GM23248 (cell line): Measurements from ENCODE around the gene KCNG4. TPM values are rescaled to one million over a fixed set of nuclear protein-coding genes. Genes with fewer than 3 reads are reported as not detected.

ENCODE experiments used
- DNase-seq: peaks from one replicate; pipeline ENCODE4 v3.0.0-alpha.2; 2015
- H2AFZ ChIP-seq: fragments of 200-600 bp; sonication (generic); 2 replicates; pipeline ENCODE4 v1.6.1; 2016; ENCODE audit warnings: antibody characterized with exemption
- H3F3A ChIP-seq: fragments of 200-600 bp; sonication (generic); 2 replicates; pipeline ENCODE4 v1.6.1; 2016; ENCODE audit warnings: mild to moderate bottlenecking, antibody characterized with exemption, mixed run types; ENCODE audit not compliant: insufficient read depth
- H3K27ac ChIP-seq: fragments of 200-600 bp; sonication (generic); 2 replicates; pipeline ENCODE4 v1.5.1; 2016; ENCODE audit warnings: mild to moderate bottlenecking
- H3K27me3 ChIP-seq: fragments of 200-600 bp; sonication (generic); replicated peaks from 2 replicates; pipeline ENCODE4 v1.6.1; 2016; ENCODE audit warnings: mild to moderate bottlenecking; ENCODE audit not compliant: insufficient read depth
- H3K36me3 ChIP-seq: fragments of 200-600 bp; sonication (generic); 2 replicates; pipeline ENCODE4 v1.6.1; 2016; ENCODE audit warnings: low read depth, mild to moderate bottlenecking
- H3K4me1 ChIP-seq: fragments of 200-600 bp; sonication (generic); 2 replicates; pipeline ENCODE4 v1.6.1; 2016; ENCODE audit warnings: mild to moderate bottlenecking; ENCODE audit not compliant: insufficient read depth
- H3K4me2 ChIP-seq: fragments of 200-600 bp; sonication (generic); one replicate; pipeline ENCODE4 v1.6.1; 2016; ENCODE audit warnings: mild to moderate bottlenecking; ENCODE audit not compliant: unreplicated experiment
- H3K4me3 ChIP-seq: fragments of 200-600 bp; sonication (generic); 2 replicates; pipeline ENCODE4 v1.5.1; 2016; ENCODE audit warnings: mild to moderate bottlenecking
- H3K79me2 ChIP-seq: fragments of 200-600 bp; sonication (generic); 2 replicates; pipeline ENCODE4 v1.6.1; 2016; ENCODE audit warnings: mild to moderate bottlenecking; ENCODE audit not compliant: insufficient read depth
- H3K9ac ChIP-seq: fragments of 200-600 bp; sonication (generic); 2 replicates; pipeline ENCODE4 v1.6.1; 2016; ENCODE audit warnings: mild to moderate bottlenecking
- H3K9me2 ChIP-seq: fragments of 200-600 bp; sonication (generic); 2 replicates; pipeline ENCODE4 v1.6.1; 2016; ENCODE audit warnings: mixed run types, mild to moderate bottlenecking, moderate library complexity; ENCODE audit not compliant: insufficient read depth
- H3K9me3 ChIP-seq: fragments of 200-600 bp; sonication (generic); one replicate; pipeline ENCODE4 v1.6.1; 2017; ENCODE audit warnings: low read depth
- H4K20me1 ChIP-seq: fragments of 200-600 bp; sonication (generic); 2 replicates; pipeline ENCODE4 v1.6.0; 2016; ENCODE audit not compliant: insufficient read depth
- EZH2 ChIP-seq: fragments of 200-600 bp; sonication (generic); IDR thresholded peaks from 2 replicates; pipeline ENCODE4 v1.6.1; 2018; ENCODE audit warnings: antibody characterized with exemption, mild to moderate bottlenecking; ENCODE audit not compliant: insufficient read depth, poor library complexity, severe bottlenecking
- EZH2phosphoT487 ChIP-seq: fragments of 200-600 bp; sonication (generic); IDR thresholded peaks from 2 replicates; pipeline ENCODE4 v1.6.1; 2018; ENCODE audit warnings: antibody characterized with exemption, moderate library complexity, mild to moderate bottlenecking, low read depth; ENCODE audit not compliant: insufficient read depth
- WGBS, 2 experiments: methylation state at CpG; one replicate each; pipeline ENCODE4 v1.1.6; 2015 to 2017; ENCODE audit warnings: low lambda C conversion rate in 2 of 2, low coverage in 1 of 2; ENCODE audit errors: missing lambda C conversion rate in 2 of 2; 5-methylcytosine and 5-hydroxymethylcytosine counted together
- in situ Hi-C: fragments of 300-500 bp; cut with MboI; formaldehyde crosslinking; loops from 2 replicates; pipeline ENCODE4 v1.15.0; 2020
- polyA plus RNA-seq: library from polyadenylated mRNA; unstranded; fragments of >200 nt; fragmentation: Nextera tagmentation; extraction: Ambion mirVana; gene quantifications from 2 replicates; pipeline ENCODE4 v1.2.1, GENCODE V29; 2016
- small RNA-seq: library from RNA; depleted of rRNA; stranded (forward); fragments of <200 nt; gene quantifications from one replicate; pipeline ENCODE3, GENCODE V24; 2014; ENCODE audit warnings: low read depth, low replicate concordance
- total RNA-seq: library from RNA; depleted of rRNA; stranded (reverse); fragments of >200 nt; shearing (Covaris generic); gene quantifications from 2 replicates; pipeline ENCODE4 v1.2.3, GENCODE V29; 2014; rRNA removed

Gene KCNG4
- total and polyA plus RNA-seq, 2 experiments from 2014 or later, result not detected

- H3F3A ChIP-seq, result peaks cover 10% of the 10 kb centered on the region; the same call in 1 of the 2 replicates
- in situ Hi-C loops, result no loop called here
- H2AFZ ChIP-seq, result no peak overlapping the region
- no peaks in the 10 kb centered on the region for H3K9me3 ChIP-seq
- H3K4me3 ChIP-seq, result no peak overlapping the region
- no peaks in the 10 kb centered on the region for H4K20me1 ChIP-seq
- TF ChIP-seq EZH2phosphoT487 (no peak), EZH2 (no peak)
- no peak overlapping the region for H3K4me2 ChIP-seq
- DNase-seq, result no peak
- H3K79me2 ChIP-seq, result no peaks in the 10 kb centered on the region
- H3K9ac ChIP-seq, result peak overlapping the region; percentile 43; the same call in 1 of the 2 replicates
- no peaks in the 10 kb centered on the region for H3K27me3 ChIP-seq
- 42 to 45% methylated on average over 18 of the region's 18 CpGs for WGBS, 2 experiments
- H3K27ac ChIP-seq, result peak overlapping the region; percentile 60; the same call in 1 of the 2 replicates
- H3K36me3 ChIP-seq, result no peaks in the 10 kb centered on the region
- no peaks in the 10 kb centered on the region for H3K9me2 ChIP-seq
- peaks cover 21% of the 10 kb centered on the region for H3K4me1 ChIP-seq
These were observed 63.4 kb downstream of the KCNG4 start for GRCh38 chr16:84176192-84177053.

GRCh38 chr16:84175350-84176081 is 64.3 kb downstream of the KCNG4 start:
- Histone ChIP-seq H3K79me2 (no peaks in the 10 kb centered on the region), H3K9me3 (no peaks in the 10 kb centered on the region), H3K27me3 (no peaks in the 10 kb centered on the region), H3K4me1 (peaks cover 21% of the 10 kb centered on the region), H3K36me3 (no peaks in the 10 kb centered on the region), H3F3A (peaks cover 10% of the 10 kb centered on the region; the same call in 1 of the 2 replicates), H3K9ac (no peak overlapping the region), H2AFZ (no peak overlapping the region), H3K27ac (no peak overlapping the region), H4K20me1 (no peaks in the 10 kb centered on the region), H3K9me2 (no peaks in the 10 kb centered on the region), H3K4me2 (no peak overlapping the region), H3K4me3 (no peak overlapping the region)
- peak; percentile 67 for DNase-seq
- 53 to 54% methylated on average over 10 of the region's 10 CpGs for WGBS, 2 experiments
- TF ChIP-seq EZH2, result no peak
- no peak for TF ChIP-seq EZH2phosphoT487
- in situ Hi-C loops, result no loop called here

- Histone ChIP-seq H3K4me1 (peaks cover 21% of the 10 kb centered on the region), H3K27me3 (no peaks in the 10 kb centered on the region), H3K4me2 (no peak overlapping the region), H3K9me2 (no peaks in the 10 kb centered on the region), H3K9ac (no peak overlapping the region), H3K36me3 (no peaks in the 10 kb centered on the region), H3K27ac (no peak overlapping the region), H3K4me3 (no peak overlapping the region), H2AFZ (no peak overlapping the region), H3F3A (peaks cover 10% of the 10 kb centered on the region; the same call in 1 of the 2 replicates), H3K9me3 (no peaks in the 10 kb centered on the region), H4K20me1 (no peaks in the 10 kb centered on the region), H3K79me2 (no peaks in the 10 kb centered on the region)
- no peak for TF ChIP-seq EZH2phosphoT487
- no peak for TF ChIP-seq EZH2
- DNase-seq, result no peak
- 81 to 83% methylated on average over 11 of the region's 11 CpGs for WGBS, 2 experiments
- in situ Hi-C loops, result no loop called here
These were observed 65.4 kb downstream of the KCNG4 start for GRCh38 chr16:84174396-84174795.

- in situ Hi-C loops, result no loop called here
- Histone ChIP-seq H3K9me3 (no peaks in the 10 kb centered on the region), H3K79me2 (no peaks in the 10 kb centered on the region), H3K9ac (no peak overlapping the region), H4K20me1 (no peaks in the 10 kb centered on the region), H3K27ac (no peak overlapping the region), H3K4me1 (no peaks in the 10 kb centered on the region), H3K27me3 (peaks cover 19% of the 10 kb centered on the region), H3F3A (no peaks in the 10 kb centered on the region), H3K4me2 (no peak overlapping the region), H3K9me2 (no peaks in the 10 kb centered on the region), H3K4me3 (no peak overlapping the region), H2AFZ (no peak overlapping the region), H3K36me3 (no peaks in the 10 kb centered on the region)
- 72% methylated on average over 10 to 11 of the region's 11 CpGs for WGBS, 2 experiments
- no peak for TF ChIP-seq EZH2
- TF ChIP-seq EZH2phosphoT487, result no peak
- DNase-seq, result no peak
These were observed 70.0 kb downstream of the KCNG4 start for GRCh38 chr16:84169765-84170310.

Small RNAs within 50 kb of the gene (small RNA-seq; reads per million reads assigned to genes)
- not detected for gene RNA5SP433

Other genes with a start within 250 kb of the KCNG4 start
- not detected in 2 replicates for gene SLC38A8, start 197.2 kb downstream of the KCNG4 start, total RNA-seq
- gene SLC38A8, start 197.2 kb downstream of the KCNG4 start, polyA plus RNA-seq, result not detected in 2 replicates
- 95.7 and 103 TPM in 2 replicates for gene MBTPS1, start 123.1 kb downstream of the KCNG4 start, total RNA-seq
- gene MBTPS1, start 123.1 kb downstream of the KCNG4 start, polyA plus RNA-seq, result 84.0 and 88.1 TPM in 2 replicates
- gene HSDL1, start 94.8 kb downstream of the KCNG4 start, total RNA-seq, result 17.0 and 19.9 TPM in 2 replicates
- gene HSDL1, start 94.8 kb downstream of the KCNG4 start, polyA plus RNA-seq, result 10.8 and 12.0 TPM in 2 replicates
- not detected in 2 replicates for gene DNAAF1, start 94.7 kb downstream of the KCNG4 start, total RNA-seq
- not detected in 2 replicates for gene DNAAF1, start 94.7 kb downstream of the KCNG4 start, polyA plus RNA-seq
- gene TAF1C, start 53.0 kb downstream of the KCNG4 start, total RNA-seq, result 24.7 and 31.5 TPM in 2 replicates
- gene TAF1C, start 53.0 kb downstream of the KCNG4 start, polyA plus RNA-seq, result 13.5 and 18.1 TPM in 2 replicates
- gene ADAD2, start 48.9 kb downstream of the KCNG4 start, total RNA-seq, result not detected in 2 replicates
- gene ADAD2, start 48.9 kb downstream of the KCNG4 start, polyA plus RNA-seq, result not detected in 2 replicates
- 0.13 and 0.76 TPM in 2 replicates for gene WFDC1, start 54.9 kb upstream of the KCNG4 start, total RNA-seq
- 0.35 and 0.87 TPM in 2 replicates for gene WFDC1, start 54.9 kb upstream of the KCNG4 start, polyA plus RNA-seq
- gene ATP2C2, start 128.5 kb upstream of the KCNG4 start, total RNA-seq, result not detected in 2 replicates
- gene ATP2C2, start 128.5 kb upstream of the KCNG4 start, polyA plus RNA-seq, result 0.74 and 0.84 TPM in 2 replicates